Measurements from ENCODE around the gene OR2AP1.
"Not testable (repeated sequence)": the region's sequence is repeated elsewhere in the genome, so short reads cannot be mapped to it uniquely, and the experiment has no call there.

Gene OR2AP1

DNA sequence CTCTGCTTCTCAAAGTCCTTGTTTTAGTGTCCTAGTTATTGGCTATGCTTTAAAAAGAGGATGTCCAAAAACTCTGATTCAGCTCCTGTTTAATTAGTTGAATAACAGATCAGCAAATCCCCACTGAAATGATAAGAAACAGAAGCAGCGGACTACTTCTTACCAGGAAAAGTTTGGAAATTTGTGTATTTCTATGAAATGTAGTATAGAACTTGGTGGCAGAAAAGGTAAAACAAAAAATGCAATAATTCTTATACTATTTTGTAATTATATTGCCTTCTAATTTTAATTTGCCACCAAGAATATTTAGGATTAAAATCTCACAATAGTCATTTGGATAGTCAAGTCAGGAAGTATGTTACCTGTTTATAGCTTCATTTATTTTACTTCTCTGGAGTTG, at the start of gene OR2AP1:
TSS of gene OR2AP1 (plus strand) at position 301 of the 400 bp plus-strand sequence. CDS start 1,947 bp downstream, outside the sequence.
- DNase-seq = no peak

DNA sequence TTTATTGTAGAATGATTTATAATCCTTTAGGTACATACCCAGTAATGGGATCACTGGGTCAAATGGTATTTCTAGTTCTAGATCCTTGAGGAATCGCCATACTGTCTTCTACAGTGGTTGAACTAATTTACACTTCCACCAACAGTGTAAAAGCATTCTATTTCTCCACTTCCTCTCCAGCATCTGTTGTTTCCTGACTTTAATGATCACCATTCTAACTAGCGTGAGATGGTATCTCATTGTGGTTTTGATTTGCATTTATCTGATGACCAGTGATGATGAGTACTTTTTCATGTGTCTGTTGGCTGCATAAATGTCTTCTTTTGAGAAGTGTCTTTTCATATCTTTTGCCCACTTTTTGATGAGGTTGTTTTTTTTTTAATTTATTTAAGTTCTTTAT, 24.0 kb upstream of the OR2AP1 start:
- not testable (repeated sequence) for DNase-seq

DNA sequence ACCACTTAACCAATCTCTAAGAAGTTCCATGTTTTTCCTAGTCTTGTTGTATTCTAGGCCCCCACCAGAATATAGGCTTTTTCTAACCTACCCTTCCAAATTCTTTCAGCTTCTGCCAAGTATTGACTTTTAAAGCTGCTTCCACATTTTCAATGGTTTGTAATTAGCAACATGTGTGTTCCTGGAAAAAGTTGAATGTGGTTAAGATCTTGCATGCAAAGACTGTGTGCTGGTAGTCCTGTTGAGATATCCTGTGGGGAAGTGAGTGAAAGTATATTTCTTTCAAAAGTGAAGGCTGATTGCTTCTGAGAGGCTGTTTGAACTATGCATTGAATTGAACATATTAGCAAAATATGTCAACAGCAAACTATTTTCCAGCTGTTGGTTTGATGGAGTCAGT, 23.5 kb upstream of the OR2AP1 start:
- DNase-seq = no peak

DNA sequence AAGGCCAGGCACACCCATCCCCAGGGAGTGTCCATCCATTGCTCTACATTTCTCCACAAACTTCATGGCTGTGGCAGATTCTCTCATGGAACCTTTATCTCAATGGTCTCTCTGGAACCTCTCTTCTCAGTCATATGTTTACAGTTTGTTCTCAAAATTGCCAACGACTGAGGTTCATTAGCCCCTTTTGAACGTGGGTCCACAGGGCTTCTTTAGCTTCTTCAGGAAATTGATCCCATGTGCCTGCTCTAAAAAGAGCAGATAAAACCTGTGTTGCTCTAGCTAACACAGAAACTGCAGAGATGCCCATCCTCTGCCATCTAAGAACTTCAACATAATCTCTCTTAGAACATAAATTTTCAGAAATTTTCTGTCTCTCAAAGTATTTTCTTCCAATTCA, 23.0 kb upstream of the OR2AP1 start, which contains the start of gene OR6C4:
TSS of gene OR6C4 (plus strand) at position 301 of the 400 bp plus-strand sequence. CDS start 1,625 bp downstream, outside the sequence.
- no peak for DNase-seq

DNA sequence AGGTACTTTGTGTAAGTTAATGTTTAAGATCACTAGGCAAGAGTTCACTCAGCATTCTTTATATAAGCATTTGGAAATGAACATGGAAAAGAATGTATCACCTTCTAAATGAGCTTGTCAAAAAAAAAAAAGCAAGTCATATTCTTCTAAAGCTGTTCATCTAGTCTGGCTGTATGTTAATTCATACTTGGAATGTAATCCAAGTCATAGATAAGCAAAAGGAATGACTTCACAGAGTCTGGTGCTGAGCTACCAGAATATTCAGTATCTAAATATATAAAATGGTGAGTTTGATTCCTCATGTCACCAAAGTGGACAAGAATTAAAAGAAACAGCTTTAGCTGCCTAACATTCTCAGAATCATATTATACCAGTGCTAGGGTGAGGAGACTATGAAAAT, 18.0 kb upstream of the OR2AP1 start:
- DNase-seq = no peak

DNA sequence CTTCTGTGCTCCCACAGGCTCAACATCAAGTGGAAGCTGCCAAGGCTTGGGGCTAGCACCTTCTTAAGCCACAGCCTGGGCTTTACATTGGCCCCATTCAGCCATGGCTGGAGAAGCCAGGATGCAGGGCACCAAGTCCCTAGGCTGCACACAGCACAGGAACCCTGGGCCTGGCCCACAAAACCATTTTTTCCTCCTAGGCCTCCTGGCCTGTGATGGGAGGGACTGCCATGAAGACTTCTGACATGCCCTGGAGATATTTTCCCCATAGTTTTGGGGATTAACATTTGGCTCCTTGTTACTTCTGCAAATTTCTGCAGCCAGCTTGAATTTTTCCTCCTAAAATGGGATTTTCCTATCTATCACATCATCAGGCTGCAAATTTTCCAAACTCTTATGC, 2.2 kb upstream of the OR2AP1 start:
- not testable (repeated sequence) for DNase-seq

DNA sequence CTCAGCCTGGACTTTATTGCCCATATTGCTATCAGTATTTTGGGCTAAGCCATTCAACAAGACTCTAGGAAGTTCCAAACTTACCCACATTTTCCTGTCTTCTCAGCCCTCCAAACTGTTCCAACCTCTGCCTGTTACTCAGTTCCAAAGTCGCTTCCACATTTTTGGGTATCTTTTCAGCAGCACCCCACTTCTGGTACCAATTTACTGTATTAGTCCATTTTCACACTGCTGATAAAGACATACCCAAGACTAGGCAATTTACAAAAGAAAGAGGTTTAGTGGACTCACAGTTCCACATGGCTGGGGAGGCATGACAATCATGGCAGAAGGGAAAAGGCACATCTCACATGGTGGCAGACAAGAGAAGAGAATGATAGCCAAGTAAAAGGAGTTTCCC, 1.6 kb upstream of the OR2AP1 start:
- not testable (repeated sequence) for DNase-seq

DNA sequence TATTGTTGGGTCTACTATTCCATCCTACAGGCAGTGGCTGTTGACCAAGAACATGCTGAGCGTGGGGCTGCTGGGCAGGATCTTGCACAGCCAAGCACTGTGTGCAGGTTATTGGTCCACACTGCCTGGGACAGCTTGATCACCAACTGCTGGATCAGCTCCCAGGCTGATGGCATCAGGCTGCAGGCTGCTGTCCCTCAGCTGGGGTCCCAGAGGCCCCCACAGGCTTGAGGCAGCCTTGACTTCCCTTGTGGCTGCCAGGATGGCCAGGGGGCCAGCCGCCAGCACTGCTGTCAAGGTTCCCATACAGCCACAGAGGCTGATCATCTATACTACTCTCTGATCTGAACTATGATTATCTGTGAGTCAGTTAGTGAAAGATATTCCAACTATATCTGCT, 9.8 kb downstream of the OR2AP1 start:
- no peak for DNase-seq

DNA sequence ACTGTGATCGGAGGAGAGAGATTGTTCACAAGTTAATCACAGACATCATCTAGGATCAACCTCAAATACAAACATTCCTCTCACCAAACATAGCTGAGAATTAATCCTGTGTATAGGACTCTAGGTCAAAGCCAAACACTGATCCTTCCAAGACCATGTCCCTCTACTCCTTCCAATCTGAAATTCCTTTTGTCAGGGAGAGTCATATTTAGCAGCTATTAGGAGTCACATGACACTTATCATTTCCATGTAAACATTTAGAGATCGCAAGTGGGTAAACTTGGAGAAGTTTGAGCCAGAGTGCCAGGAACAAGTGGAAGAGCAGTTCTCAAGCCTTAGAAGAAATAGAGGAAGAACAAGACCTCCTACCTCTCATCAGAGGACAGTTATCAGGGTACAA, 13.5 kb downstream of the OR2AP1 start:
- no peak for DNase-seq

DNA sequence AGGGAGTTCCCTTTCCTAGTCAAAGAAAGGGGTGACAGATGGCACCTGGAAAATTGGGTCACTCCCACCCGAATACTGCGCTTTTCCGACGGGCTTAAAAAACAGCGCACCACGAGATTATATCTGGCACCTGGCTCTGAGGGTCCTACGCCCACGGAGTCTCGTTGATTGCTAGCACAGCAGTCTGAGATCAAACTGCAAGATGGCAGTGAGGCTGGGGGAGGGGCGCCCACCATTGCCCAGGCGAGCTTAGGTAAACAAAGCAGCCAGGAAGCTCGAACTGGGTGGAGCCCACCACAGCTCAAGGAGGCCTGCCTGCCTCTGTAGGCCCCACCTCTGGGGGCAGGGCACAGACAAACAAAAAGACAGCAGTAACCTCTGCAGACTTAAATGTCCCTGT, 17.9 kb downstream of the OR2AP1 start:
- DNase-seq = not testable (repeated sequence)

DNA sequence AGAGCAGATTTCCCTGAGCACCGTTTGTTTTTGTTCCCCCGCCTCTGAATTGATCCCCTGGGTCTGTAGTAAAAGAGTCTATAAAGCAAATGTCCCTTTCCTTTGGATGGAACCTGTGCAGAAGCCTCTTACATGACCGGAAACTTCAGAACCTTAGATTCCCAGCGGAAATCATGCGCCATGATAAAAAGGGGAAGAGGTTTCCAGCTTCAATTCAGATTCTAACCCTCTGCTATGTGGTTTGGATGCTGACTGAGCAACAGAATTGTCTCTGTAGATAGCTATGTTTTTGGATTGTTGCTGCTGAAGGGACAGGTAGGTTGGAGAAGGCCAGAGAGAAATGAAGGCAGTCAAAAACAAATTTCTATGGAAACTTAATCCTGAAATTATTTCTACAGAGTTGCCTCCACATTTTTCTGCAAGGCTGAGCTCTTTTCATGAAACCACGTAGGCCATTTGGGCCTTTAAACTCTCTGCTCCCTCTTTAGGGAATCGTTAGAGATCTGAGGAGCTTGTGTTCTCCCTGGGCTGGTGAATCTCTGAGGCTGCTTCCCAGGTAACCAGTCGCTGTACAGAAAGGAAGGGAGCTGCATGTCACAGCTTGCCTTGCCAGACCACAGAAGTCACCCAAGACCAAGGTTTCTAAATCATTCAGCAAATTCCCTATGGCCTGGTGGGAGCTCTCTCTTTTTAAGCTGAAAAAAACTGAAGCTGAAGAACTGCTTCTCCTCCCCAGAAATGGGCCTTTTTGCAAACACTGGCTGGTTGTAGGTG, 35.7 kb downstream of the OR2AP1 start:
- no peak for DNase-seq

DNA sequence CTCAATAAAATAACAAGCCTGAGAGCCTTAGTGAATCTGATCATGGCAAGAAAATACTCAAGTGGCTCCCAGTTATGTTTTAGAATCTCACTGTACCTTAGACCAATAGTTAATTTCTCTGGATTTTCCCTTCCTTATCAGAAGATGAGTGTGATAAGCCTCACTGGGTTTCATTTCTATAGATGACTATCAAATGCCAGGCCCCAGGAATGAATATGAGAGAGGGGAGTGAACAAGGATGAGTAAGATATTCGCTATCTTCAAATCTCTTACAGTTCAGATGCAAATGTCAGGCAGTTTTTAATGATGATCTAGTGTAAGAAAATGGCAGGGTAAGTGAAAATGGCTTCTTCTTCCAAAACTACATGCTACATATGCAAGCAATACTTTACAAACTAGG, 38.3 kb downstream of the OR2AP1 start:
- no peak for DNase-seq

DNA sequence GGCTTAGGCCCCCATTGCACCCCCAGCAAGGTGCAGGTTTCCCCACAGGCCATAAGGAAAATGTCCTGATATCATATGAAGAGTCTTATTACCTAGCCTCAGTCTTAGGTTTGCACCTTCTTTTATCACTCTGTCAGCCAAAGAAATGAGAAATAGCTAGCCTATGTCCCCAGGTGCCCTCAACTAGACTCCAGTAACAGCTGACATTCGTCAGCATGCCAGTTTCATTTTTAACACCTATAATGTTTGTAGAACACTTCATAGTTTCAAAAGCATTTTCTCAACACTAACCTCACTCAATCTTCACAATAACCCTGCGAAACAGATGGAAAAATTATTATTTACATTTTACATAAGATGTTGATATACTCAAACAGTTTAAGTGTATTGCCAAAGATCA, 40.4 kb downstream of the OR2AP1 start:
- DNase-seq = no peak

DNA sequence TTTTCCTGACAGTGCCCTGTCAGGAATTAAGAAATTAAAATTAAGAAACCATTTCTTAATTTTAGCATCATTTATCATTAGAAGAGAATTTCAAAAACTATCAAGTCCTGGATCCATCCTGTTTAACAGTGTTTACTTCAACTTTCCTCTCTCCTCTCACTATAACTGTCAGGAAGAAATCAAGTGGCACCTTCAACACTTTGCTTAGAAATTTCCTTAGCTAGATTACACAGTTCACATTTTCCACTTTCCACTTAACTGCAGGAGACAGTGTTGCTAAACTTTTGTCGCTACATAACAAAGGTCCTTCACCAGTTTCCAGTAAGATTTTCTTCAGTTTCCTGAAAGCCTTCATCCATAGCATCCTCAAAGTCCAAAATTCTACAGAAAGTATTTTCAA, 42.5 kb downstream of the OR2AP1 start:
- no peak for DNase-seq

DNA sequence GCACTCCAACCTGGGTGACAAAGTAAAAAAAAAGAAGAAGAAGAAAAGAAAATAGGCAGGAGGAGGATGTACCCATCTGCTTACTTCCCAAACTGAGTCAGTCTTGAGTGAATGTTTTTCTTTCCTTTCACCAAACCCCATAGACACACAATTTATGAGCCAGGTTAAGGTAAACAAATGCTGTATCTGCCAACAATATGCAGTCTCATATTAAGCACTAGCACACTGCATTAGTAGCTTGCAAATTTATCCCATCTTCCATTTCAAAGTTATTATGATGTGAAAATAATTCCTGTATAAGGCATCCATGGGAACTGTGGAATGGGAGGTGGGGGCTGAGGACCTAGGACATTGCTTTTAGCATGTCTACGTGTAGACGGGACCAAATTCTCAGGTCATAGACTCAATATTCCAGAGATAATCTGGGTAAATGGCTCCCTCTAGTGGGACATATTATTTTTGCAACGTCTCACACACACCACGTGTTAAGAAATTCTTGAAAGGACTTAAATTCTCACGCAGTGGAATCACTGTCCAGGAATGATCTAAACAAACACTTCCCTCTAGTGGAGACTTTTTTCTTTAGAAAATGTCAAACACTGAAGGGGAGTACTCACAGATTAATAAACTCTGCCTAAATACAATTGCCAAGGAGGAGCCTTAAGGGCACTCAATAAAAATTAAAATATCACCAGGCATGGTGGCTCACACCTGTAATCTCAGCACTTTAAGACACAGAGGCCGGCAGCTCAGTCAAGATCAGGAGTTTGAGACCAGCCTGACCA, 47.3 kb downstream of the OR2AP1 start:
- peak; percentile 37 for DNase-seq

DNA sequence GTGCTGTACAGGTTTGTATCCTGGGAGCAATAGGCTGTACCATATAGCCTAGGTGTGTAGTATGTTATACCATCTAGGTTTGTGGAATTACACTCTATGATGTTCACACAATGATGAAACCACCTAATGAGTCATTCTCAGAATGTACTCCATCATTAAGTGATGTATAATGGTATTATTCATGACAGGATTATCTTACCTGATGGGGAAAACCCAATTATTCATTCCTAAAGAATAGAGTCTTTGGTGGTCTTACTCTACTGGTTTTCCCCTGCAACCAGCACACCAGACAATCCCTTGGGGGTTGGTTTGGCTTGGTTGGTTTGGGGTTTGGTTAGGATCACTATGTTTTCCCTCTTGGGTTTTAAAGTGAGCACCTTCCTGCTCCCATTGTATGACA, 51.8 kb downstream of the OR2AP1 start:
- DNase-seq = peak; percentile 38

Measured in stimulated activated CD4-positive, alpha-beta T cell treated with anti-CD3 and anti-CD28 coated beads, Interleukin-15, amount 100 ng/mL, for 24 hours (primary cell).